HG03460 (cell line): ENCODE results near the gene BCR.
"Not testable (repeated sequence)": the region's sequence is repeated elsewhere in the genome, so short reads cannot be mapped to it uniquely, and the experiment has no call there.

Source experiments
- ATAC-seq: cut with Tn5 transposase; IDR thresholded peaks from one replicate; pipeline ENCODE4 v1.9.1; 2021; ENCODE audit not compliant: unreplicated experiment

Gene BCR

DNA sequence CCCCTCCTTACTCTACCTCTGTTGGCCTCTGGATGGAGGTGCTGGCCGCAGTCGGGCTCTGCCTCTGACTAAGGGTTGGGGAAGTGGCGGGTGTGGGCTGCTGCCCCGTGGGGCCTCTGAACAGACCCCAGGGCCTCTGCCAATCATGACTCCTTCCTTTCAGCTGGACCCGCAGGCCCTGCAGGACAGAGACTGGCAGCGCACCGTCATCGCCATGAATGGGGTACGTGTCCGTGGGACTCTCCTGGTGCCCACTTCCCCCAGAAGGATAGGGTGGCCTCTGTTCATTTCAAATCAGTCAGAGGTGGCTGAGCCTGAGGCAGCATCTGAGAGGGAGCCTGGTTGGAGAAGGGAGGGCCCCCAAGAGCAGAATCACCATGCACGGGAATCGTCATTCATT lies 129.0 kb downstream of the BCR start:
- not testable (repeated sequence) for ATAC-seq

DNA sequence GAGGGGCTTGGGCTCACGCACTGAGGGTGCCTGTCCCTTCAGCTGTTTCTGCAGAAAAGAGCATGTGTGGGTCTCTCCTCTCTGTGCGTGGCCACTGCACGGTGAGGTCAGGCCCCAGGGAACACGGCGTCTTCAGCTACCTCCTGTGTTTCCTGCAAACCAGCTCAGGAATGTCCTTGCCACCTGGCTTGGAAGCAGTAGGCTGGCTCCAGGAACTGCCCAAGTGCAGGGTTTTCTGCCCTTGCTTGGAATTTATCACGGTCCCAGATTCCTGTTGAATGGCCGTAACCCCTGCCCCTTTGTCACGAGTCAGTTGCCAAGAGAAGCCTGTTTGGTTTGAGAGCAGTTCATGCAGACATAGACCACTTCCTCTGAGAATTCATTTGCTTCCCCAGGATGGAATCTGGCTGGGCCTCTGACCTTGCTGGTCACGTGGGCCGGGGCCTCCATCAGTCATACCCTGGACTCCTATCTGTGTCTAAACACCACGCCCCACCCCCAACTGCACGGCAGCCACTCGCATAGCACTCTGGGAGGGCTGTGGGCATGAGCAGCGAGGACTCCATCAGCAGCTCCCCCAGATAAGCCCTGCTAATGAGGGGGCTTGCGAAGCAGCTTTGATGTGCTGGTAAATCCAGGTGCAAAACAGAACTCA lies 130.3 kb downstream of the BCR start:
- ATAC-seq, result not testable (repeated sequence)

DNA sequence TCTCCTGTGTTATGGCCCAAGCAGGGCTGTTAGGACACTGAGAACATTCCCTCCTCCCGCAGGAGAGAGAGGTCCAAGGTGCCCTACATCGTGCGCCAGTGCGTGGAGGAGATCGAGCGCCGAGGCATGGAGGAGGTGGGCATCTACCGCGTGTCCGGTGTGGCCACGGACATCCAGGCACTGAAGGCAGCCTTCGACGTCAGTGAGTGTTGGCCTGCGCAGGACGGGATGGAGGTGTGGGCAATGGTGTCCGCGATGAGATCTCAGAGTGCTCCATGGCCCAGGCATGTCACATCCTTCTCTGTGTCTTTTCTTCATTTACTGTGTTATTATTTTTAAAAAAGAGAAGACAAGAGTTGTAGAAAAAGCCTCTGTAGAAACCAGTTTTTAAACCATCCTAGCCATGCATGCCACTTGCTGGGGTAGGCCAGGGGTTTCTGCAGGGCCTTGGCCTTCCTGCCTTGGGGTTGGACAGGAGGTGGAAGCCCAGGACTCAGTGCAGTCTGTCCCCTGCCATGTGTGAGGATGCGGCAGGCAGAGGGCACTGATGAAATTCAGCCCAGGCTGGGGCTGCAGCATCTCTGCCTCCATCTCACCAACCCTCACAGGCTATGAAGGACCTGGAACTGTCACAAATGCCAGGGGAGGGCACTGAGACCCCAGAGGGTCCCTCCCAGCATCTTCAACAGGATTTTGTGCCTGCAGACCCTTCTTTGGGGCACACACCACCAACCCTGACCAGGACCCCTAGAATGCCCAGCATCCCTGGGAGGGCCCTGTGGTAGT lies 131.5 kb downstream of the BCR start:
- ATAC-seq, result not testable (repeated sequence)

DNA sequence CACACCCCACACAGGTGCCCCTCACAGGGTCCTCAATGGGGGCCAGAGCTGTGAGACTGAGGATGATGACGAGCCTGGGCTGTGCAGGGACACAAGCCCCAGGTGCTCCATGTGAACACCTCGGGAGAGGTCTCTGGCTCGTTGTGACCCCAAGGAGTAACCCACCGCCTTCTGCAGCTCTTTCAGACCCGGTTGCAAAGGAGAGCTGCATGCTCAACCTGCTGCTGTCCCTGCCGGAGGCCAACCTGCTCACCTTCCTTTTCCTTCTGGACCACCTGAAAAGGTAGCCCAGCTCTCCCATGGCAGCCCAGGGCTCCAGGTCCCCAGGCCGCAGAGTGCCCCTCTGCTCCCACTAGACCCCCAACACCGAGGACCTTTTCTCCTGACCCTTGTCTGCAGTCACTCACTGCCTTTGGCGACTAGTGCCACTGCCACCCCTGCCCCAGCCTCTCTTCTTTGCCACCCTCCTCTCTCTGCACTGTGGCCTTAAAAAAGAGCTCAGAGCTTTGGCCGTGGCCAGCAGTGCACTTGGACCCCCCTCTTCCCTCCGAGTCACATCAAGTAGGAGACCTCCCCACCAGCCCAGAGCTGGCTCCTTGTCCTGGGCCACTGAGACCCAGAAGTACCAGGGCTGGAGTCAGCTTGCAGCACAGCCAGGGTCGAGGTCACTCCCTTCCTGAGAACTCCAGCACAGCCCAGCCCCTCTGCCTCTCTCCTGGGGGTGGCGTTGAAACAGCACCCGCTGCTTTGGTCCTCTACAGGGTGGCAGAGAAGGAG lies 133.7 kb downstream of the BCR start:
- no peak for ATAC-seq

DNA sequence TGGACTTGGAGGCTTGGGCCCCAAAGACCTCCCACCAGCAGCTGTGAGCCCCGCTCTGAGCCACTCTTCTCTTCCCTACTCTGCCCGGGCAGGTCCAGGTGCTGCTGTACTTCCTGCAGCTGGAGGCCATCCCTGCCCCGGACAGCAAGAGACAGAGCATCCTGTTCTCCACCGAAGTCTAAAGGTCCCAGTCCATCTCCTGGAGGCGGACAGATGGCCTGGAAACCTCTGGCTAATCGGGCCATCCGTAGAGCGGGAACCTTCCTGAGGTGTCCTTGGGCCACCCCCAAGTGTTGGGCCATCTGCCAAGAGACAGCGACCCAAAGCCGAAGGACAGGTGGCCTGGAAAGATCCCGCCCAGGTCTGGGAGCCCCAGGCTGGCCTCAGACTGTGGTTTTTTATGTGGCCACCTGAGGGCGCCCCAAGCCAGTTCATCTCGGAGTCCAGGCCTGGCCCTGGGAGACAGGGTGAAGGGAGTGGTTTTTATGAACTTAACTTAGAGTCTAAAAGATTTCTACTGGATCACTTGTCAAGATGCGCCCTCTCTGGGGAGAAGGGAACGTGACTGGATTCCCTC lies 135.1 kb downstream of the BCR start:
- ATAC-seq, result no peak

DNA sequence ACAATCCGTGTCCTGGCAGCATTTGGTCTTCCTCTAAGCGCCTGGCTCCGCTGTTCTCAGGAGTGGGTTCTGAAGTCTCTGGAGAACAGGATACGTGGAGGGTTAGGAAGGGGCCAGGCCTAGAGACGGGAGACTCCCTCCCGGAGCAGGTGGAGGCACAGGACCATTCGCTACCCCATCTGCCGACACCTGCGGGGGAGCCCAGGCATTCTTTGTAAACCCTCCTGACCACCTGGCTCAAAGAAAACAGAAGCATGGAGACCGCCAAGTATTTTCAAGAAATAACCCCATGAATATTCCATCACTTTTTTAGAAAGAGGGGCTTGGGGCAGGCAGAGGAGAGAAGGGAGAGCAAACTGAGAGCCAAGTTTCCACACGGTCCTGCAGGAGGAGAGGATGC lies 136.3 kb downstream of the BCR start:
- ATAC-seq, result not testable (repeated sequence)

DNA sequence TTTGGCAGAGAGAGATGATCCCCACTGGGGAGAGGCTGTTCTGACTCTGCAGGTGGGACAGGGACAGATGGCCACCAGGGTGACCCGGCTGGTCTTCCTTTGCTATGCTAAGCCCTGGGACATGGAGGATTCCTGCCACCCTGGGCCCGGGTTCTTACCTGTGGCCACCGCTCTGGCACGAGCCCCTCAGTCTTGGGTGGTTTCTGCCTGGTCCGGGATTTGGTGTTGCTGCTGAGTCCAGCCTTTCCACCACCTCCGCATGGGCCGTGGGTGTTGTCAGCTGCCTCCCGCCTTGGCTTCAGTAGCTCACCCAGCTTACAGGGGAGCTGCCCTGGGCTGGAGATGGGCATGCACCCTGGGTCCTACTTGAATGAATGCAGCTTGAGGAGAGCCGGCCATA lies 138.0 kb downstream of the BCR start:
- not testable (repeated sequence) for ATAC-seq

DNA sequence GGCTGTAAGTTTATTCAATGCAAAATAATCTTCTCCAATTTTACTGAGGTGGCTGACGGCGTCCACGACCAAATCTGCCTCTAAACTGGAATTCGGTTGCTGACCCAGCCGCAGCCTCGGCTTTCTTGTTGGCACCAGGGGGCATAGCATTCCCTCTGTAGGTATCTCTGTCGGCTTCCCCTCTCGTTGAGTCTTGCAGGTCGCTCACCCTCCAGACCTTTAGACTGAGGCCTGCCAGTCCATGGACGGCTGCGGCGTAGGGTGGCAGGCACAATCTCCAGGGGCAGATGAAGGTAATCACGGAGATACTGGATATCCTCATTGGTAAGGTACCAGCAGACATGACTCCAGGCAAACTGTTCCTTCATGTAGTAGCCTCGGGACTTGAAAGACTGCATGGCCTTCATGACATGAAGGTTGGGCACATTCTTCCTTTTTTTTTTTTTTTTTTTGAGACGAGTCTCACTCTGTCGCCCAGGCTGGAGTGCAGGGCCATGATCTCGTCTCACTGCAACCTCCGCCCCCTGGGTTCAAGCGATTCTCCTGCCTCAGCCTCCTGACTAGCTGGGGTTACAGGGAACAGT lies 142.3 kb downstream of the BCR start:
- ATAC-seq, result not testable (repeated sequence)

DNA sequence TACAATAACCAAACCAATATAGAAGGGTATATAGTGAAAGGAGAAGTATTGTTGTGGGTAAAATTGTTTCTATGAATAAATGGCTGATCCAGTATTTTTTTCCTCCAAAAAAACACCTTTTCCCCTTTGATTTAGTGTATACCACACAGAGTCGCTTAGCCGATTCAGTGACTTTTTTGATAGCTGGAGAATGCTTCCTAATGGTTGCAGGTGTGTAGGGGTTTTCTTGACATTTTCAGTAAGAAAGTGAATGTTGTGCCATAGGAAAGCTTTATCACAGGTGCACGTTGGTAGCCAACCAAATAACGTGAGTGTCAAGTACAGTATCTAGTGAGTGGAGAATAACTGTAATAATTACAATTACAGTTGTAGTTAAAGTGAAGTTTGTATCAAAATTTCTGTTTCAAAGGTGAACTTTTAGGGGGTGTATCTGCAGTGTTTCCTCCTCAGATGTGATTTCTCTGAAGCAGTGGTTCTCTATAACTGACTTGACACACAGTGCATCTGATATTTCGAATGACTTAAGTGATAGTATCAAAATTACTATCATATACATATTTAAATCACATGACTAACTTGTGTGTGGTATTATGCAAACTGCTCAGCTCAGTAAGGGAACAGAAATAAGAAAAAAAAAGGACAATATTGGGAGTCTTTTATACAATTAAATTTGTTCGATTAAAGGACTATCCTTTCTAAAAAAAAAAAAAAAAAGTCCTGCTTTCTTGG lies 143.8 kb downstream of the BCR start:
- not testable (repeated sequence) for ATAC-seq

DNA sequence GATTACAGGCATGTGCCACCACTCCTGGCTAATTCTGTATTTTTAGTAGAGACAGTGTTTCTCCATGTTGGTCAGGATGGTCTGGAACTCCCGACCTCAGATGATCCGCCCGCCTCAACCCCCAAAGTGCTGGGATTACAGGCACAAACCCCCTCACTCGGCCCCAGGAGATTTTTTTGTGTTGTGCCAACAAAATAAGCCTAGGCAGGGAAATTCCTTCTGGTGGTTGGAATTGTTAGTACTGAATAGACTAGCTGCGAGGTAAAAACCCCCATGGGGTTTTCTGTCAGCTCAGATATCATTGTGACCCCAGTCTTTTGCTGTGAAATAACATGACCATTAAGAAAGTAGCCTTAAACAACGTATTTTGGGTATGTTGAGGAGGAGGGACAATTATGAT lies 144.9 kb downstream of the BCR start:
- ATAC-seq, result no peak

DNA sequence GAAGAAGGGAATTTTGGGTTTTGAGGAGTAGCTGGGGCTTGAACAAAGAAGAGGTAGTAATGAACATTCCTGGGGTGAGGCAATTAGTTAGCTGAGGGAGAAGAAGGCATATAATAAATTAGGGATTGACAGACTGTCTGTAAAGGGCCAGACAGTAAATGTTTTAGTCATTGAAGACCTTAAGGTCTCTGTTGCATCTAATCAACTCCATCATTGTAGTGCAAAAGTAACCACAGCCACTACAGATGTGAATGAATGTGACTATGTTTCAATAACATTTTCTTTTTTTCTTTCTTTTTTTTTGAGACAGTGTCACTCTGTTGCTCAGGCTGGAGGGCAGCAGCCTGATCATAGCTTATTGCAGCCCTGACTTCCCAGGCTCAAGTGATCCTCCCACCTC lies 153.5 kb downstream of the BCR start:
- ATAC-seq, result not testable (repeated sequence)

DNA sequence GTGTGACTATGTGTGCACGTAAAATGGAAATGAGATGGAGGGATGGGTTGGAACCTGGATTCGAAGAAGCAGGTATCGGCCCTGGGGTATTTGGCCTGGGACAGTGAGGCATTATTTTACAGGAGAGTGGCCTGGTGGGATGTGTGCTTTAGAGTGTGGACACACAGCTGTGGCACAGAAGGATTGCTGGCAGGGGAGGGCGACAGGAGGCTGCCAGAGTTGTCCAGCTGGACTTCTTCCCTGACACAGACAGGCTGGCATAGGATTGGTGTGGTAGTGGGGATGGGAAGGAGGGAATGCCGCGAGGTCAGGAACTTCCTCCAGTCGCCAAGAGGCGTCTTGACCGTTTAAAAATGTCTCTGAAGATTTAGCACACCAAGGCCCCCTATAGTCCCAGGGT lies 157.4 kb downstream of the BCR start:
- not testable (repeated sequence) for ATAC-seq

DNA sequence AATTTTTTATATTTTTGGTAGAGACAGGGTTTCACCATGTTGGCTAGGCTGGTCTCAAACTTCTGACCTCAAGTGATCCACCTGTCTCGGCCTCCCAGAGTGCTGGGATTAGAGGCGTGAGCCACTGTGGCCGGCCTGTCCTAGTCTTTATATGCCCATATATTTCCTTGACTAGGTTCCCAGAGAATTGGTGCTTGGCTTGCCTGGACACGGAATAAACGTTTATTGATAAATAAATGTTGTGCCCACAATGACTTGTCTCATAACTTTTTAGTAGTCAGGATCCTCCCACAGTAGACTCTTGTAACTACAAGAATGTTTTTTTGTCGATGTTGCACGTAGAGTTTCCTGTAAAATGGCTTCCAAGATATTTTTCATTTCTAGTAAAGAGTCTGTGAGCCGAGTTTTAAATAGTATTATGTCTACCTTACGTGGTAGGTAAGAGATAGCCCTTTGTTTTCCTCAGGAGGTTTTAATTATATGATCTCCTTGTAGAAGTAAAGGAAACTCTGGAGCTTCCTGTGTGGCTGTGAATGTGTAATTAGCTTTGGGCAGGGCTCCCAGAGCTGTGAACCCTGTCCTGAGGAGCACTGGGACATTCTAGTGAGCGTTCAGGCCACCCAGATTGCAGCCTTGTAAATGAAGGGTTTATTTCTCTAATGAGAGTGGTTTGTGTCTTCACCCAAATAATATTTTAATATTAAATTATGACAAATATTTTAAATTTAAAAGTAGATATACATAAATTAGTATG lies 161.8 kb downstream of the BCR start:
- ATAC-seq, result not testable (repeated sequence)

DNA sequence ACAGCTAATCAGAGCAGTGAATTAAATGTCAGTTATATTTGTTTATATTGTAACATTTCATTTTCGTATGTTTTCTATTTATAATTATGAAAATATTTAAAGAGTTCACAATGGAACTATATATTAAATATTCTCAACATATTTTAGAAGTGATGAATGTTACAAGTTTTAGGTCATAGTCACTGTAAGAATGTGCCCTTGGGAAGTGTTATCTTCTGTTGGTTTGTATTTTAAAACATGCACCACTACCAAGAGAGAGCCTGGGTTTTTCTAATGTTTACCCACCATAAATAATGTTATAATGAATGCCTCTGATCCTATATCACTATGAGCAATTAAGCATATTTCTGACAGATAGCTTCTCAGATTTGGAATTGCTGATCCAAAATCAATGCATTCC lies 171.0 kb downstream of the BCR start:
- ATAC-seq, result no peak

DNA sequence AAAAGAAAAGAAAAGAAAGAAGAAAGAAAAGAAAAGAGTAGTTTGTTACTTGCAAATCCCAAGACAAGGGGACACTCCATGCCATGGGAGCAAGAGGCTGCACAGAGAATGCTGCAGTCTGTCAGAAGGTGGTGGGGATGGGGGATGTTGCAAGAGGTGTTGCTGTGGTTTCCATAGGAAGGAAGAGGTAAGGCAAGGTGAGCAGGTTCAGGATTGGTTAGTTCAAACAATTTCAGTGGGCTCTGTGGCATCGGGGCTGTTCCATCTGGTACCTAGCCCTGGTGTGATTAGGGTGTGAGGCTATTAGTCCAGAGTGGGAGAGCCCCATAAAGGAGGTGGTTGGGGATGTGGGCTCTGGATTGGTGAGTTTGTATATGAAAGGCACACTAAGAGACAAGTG lies 172.7 kb downstream of the BCR start:
- ATAC-seq, result no peak

DNA sequence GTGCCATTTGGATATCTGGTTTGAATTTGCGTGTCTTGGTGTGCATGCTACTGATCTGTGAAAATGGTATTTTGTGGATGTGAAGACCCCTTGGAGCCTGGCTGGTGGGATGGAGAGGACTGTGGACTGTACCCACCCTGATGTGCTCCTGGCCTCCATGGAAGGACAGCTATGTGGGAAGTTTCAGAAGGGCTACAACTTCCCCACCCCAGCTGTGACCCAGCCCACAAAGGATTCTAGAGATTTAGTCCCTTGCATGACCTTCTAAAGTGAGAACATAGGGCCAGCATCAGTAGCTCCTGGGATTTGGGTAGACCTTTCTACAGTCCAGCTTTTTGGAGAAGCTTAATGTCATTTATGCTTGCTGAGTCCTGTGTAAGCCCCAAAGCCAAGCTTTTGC lies 173.4 kb downstream of the BCR start:
- no peak for ATAC-seq

DNA sequence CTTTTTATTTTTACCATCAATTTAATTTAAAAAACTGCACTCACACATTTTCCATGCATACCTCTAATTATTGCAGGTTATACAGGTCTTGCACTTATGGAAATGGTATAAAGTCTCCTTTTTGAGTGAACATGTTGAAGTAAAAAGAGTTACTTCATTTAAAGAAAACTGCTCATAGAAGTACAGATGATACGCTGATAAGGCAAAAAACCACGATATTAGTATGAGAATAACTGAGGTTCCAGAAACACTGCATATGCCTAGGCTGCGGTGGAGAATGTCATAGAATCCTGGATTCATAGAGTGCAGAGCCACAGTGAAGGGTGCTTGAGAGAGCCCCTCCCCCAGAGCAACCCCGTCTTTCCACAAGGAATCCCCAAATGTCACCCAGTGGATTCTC lies 175.8 kb downstream of the BCR start:
- no peak for ATAC-seq

DNA sequence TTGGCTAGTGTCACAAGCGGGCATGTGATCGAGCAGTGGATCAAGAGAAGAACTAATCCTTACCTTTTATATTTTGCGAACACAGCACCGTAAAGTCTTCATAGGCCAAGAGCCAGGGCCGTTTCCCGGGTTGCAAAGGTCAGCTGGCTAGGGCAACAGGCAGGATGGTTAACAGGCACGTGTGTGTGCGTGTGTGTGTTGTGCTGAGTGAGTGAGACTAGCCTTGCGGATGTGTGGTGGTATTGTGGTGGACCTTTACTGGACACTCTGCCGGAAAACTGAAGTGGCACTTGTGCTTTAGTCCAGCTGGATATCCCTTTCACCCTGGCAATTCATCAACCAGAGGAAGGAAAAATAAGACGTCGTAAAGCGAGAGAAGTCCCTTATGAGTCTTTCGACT lies 176.7 kb downstream of the BCR start:
- no peak for ATAC-seq

DNA sequence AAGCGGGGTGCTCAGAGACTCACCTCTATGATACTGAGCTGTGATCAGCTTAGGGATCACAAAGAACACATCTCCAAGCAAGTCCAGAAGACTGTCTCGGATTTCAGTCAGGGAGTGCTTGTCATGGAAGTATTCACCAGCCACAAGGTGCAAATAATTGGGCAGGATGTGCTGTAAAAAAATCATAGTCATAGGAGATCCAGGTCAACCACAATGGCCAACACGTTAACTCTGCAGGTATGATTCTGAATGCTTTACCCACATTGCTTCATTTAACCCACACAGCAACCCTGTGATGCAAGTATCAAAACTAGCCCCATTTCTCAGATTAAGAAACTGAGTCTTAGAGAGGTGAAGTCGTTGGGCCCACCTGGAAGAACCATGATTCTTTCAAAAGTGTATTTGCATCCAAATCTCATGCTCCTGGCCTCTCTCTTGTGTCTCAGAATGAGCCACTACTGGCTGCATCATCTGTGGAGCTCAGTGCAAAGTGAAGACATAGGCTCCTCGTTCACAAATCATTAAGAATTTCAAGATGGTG lies 179.3 kb downstream of the BCR start:
- no peak for ATAC-seq
